ENCODE measurements around the gene AMFR.

Gene AMFR

GRCh38 chr16:56337858-56338325, 87.5 kb downstream of the AMFR start:
- H3K36me3 ChIP-seq: no peaks in the 10 kb centered on the region
- no peaks in the 10 kb centered on the region for H3K4me1 ChIP-seq (ENCODE audit: control insufficient read depth in 1 of 2, insufficient read depth in 1 of 2, low read depth in 1 of 2, low read length in 1 of 2)
- no peak overlapping the region for H3K27ac ChIP-seq
- TF ChIP-seq CTCF (IDR thresholded peaks at IDR 0.05): no peak
- H3K9me3 ChIP-seq: no peaks in the 10 kb centered on the region
- H3K4me3 ChIP-seq (ENCODE audit: low read depth in 1 of 2, low read length in 1 of 2): no peak overlapping the region
- no peaks in the 10 kb centered on the region for H3K27me3 ChIP-seq

GRCh38 chr16:56337131-56337857, 88.1 kb downstream of the AMFR start:
- TF ChIP-seq CTCF (IDR thresholded peaks at IDR 0.05): no peak
- H3K9me3 ChIP-seq: no peaks in the 10 kb centered on the region

GRCh38 chr16:56336711-56337110, 88.6 kb downstream of the AMFR start:
- Histone ChIP-seq H3K36me3 (no peaks in the 10 kb centered on the region), H3K27ac (no peak overlapping the region), H3K9me3 (no peaks in the 10 kb centered on the region), H3K27me3 (no peaks in the 10 kb centered on the region), H3K4me1 (ENCODE audit: control insufficient read depth in 1 of 2, insufficient read depth in 1 of 2, low read depth in 1 of 2, low read length in 1 of 2) (no peaks in the 10 kb centered on the region), H3K4me3 (ENCODE audit: low read depth in 1 of 2, low read length in 1 of 2) (no peak overlapping the region)
- no peak for TF ChIP-seq CTCF (IDR thresholded peaks at IDR 0.05)

More at GRCh38 chr16:56337131-56337857, 88.1 kb downstream of the AMFR start:
- H3K27me3 ChIP-seq: no peaks in the 10 kb centered on the region
- H3K36me3 ChIP-seq: no peaks in the 10 kb centered on the region
- H3K4me1 ChIP-seq (ENCODE audit: control insufficient read depth in 1 of 2, insufficient read depth in 1 of 2, low read depth in 1 of 2, low read length in 1 of 2): no peaks in the 10 kb centered on the region
- no peak overlapping the region for H3K4me3 ChIP-seq (ENCODE audit: low read depth in 1 of 2, low read length in 1 of 2)
- H3K27ac ChIP-seq: no peak overlapping the region

GRCh38 chr16:56336071-56336688, 89.2 kb downstream of the AMFR start:
- no peaks in the 10 kb centered on the region for H3K27me3 ChIP-seq
- no peaks in the 10 kb centered on the region for H3K9me3 ChIP-seq
- H3K36me3 ChIP-seq: no peaks in the 10 kb centered on the region
- no peaks in the 10 kb centered on the region for H3K4me1 ChIP-seq (ENCODE audit: control insufficient read depth in 1 of 2, insufficient read depth in 1 of 2, low read depth in 1 of 2, low read length in 1 of 2)
- no peak overlapping the region for H3K4me3 ChIP-seq (ENCODE audit: low read depth in 1 of 2, low read length in 1 of 2)
- no peak for TF ChIP-seq CTCF (IDR thresholded peaks at IDR 0.05)
- H3K27ac ChIP-seq: no peak overlapping the region

- no peak for TF ChIP-seq CTCF (IDR thresholded peaks at IDR 0.05)
- no peak overlapping the region for H3K27ac ChIP-seq
- H3K4me3 ChIP-seq (ENCODE audit: low read depth in 1 of 2, low read length in 1 of 2): no peak overlapping the region
- no peaks in the 10 kb centered on the region for H3K27me3 ChIP-seq
- no peaks in the 10 kb centered on the region for H3K9me3 ChIP-seq
- H3K4me1 ChIP-seq (ENCODE audit: control insufficient read depth in 1 of 2, insufficient read depth in 1 of 2, low read depth in 1 of 2, low read length in 1 of 2): no peaks in the 10 kb centered on the region
- H3K36me3 ChIP-seq: no peaks in the 10 kb centered on the region
Measured at GRCh38 chr16:56334761-56335160, 90.6 kb downstream of the AMFR start.

Data from neutrophil (primary cell).